Measurements from ENCODE around the gene USH1G.

Gene USH1G

GRCh38 chr17:74962622-74963394 lies 39.8 kb upstream of the USH1G start:
- H3K27me3 ChIP-seq (ENCODE audit: control insufficient read depth in 1 of 2, insufficient read depth in 2 of 2, low read length in 2 of 2): no peaks in the 10 kb centered on the region
- no peak overlapping the region for H3K4me3 ChIP-seq (ENCODE audit: low read length in 2 of 2)
- peaks cover 5% of the 10 kb centered on the region for H3K4me1 ChIP-seq (ENCODE audit: control insufficient read depth, insufficient read depth, low read length)
- H3K36me3 ChIP-seq (ENCODE audit: control insufficient read depth in 2 of 2, insufficient read depth in 2 of 2, low read length in 2 of 2): peaks cover 0 to 2% of the 10 kb centered on the region in 2 donors
- H3K9me3 ChIP-seq (ENCODE audit: control insufficient read depth in 2 of 2, low read length in 2 of 2): no peaks in the 10 kb centered on the region
- no peak overlapping the region for H3K27ac ChIP-seq (ENCODE audit: low read length)
- H3K9ac ChIP-seq (ENCODE audit: low read length in 2 of 2): no peak overlapping the region

GRCh38 chr17:74961657-74962350 lies 38.7 kb upstream of the USH1G start:
- Histone ChIP-seq H3K36me3 (ENCODE audit: control insufficient read depth in 2 of 2, insufficient read depth in 2 of 2, low read length in 2 of 2) (peaks cover 0 to 2% of the 10 kb centered on the region in 2 donors), H3K9ac (ENCODE audit: low read length in 2 of 2) (no peak overlapping the region), H3K27me3 (ENCODE audit: control insufficient read depth in 1 of 2, insufficient read depth in 2 of 2, low read length in 2 of 2) (no peaks in the 10 kb centered on the region), H3K4me1 (ENCODE audit: control insufficient read depth, insufficient read depth, low read length) (peaks cover 5% of the 10 kb centered on the region), H3K27ac (ENCODE audit: low read length) (no peak overlapping the region), H3K9me3 (ENCODE audit: control insufficient read depth in 2 of 2, low read length in 2 of 2) (no peaks in the 10 kb centered on the region), H3K4me3 (ENCODE audit: low read length in 2 of 2) (peak overlapping the region in 1 of 2 donors; percentile 40)

GRCh38 chr17:74960570-74961342 lies 37.7 kb upstream of the USH1G start:
- Histone ChIP-seq H3K27ac (ENCODE audit: low read length) (no peak overlapping the region), H3K9ac (ENCODE audit: low read length in 2 of 2) (no peak overlapping the region), H3K36me3 (ENCODE audit: control insufficient read depth in 2 of 2, insufficient read depth in 2 of 2, low read length in 2 of 2) (peaks cover 0 to 3% of the 10 kb centered on the region in 2 donors), H3K9me3 (ENCODE audit: control insufficient read depth in 2 of 2, low read length in 2 of 2) (no peaks in the 10 kb centered on the region), H3K4me3 (ENCODE audit: low read length in 2 of 2) (no peak overlapping the region), H3K27me3 (ENCODE audit: control insufficient read depth in 1 of 2, insufficient read depth in 2 of 2, low read length in 2 of 2) (no peaks in the 10 kb centered on the region), H3K4me1 (ENCODE audit: control insufficient read depth, insufficient read depth, low read length) (peaks cover 5% of the 10 kb centered on the region)

GRCh38 chr17:74959826-74960515 lies 36.9 kb upstream of the USH1G start:
- H3K4me3 ChIP-seq (ENCODE audit: low read length in 2 of 2): no peak overlapping the region
- peaks cover 0 to 6% of the 10 kb centered on the region in 2 donors for H3K36me3 ChIP-seq (ENCODE audit: control insufficient read depth in 2 of 2, insufficient read depth in 2 of 2, low read length in 2 of 2)
- no peaks in the 10 kb centered on the region for H3K9me3 ChIP-seq (ENCODE audit: control insufficient read depth in 2 of 2, low read length in 2 of 2)
- no peak overlapping the region for H3K9ac ChIP-seq (ENCODE audit: low read length in 2 of 2)
- no peak overlapping the region for H3K27ac ChIP-seq (ENCODE audit: low read length)
- H3K4me1 ChIP-seq (ENCODE audit: control insufficient read depth, insufficient read depth, low read length): peaks cover 5% of the 10 kb centered on the region
- no peaks in the 10 kb centered on the region for H3K27me3 ChIP-seq (ENCODE audit: control insufficient read depth in 1 of 2, insufficient read depth in 2 of 2, low read length in 2 of 2)

- no peak overlapping the region for H3K4me3 ChIP-seq (ENCODE audit: low read length in 2 of 2)
- peaks cover 0 to 6% of the 10 kb centered on the region in 2 donors for H3K36me3 ChIP-seq (ENCODE audit: control insufficient read depth in 2 of 2, insufficient read depth in 2 of 2, low read length in 2 of 2)
- H3K9ac ChIP-seq (ENCODE audit: low read length in 2 of 2): no peak overlapping the region
- H3K27me3 ChIP-seq (ENCODE audit: control insufficient read depth in 1 of 2, insufficient read depth in 2 of 2, low read length in 2 of 2): no peaks in the 10 kb centered on the region
- no peak overlapping the region for H3K27ac ChIP-seq (ENCODE audit: low read length)
- no peaks in the 10 kb centered on the region for H3K9me3 ChIP-seq (ENCODE audit: control insufficient read depth in 2 of 2, low read length in 2 of 2)
- peaks cover 5% of the 10 kb centered on the region for H3K4me1 ChIP-seq (ENCODE audit: control insufficient read depth, insufficient read depth, low read length)
Observed at GRCh38 chr17:74957935-74958740, 35.1 kb upstream of the USH1G start.

- no peaks in the 10 kb centered on the region for H3K9me3 ChIP-seq (ENCODE audit: control insufficient read depth in 2 of 2, low read length in 2 of 2)
Observed at GRCh38 chr17:74956093-74956492, 33.0 kb upstream of the USH1G start.

GRCh38 chr17:74954665-74955421 lies 31.8 kb upstream of the USH1G start:
- Histone ChIP-seq H3K27me3 (ENCODE audit: control insufficient read depth in 1 of 2, insufficient read depth in 2 of 2, low read length in 2 of 2) (peaks cover 0 to 2% of the 10 kb centered on the region in 2 donors), H3K36me3 (ENCODE audit: control insufficient read depth in 2 of 2, insufficient read depth in 2 of 2, low read length in 2 of 2) (peaks cover 0 to 6% of the 10 kb centered on the region in 2 donors), H3K4me1 (ENCODE audit: control insufficient read depth, insufficient read depth, low read length) (no peaks in the 10 kb centered on the region), H3K4me3 (ENCODE audit: low read length in 2 of 2) (no peak overlapping the region), H3K9ac (ENCODE audit: low read length in 2 of 2) (no peak overlapping the region), H3K27ac (ENCODE audit: low read length) (no peak overlapping the region), H3K9me3 (ENCODE audit: control insufficient read depth in 2 of 2, low read length in 2 of 2) (no peaks in the 10 kb centered on the region)

More at GRCh38 chr17:74956093-74956492, 33.0 kb upstream of the USH1G start:
- no peaks in the 10 kb centered on the region for H3K4me1 ChIP-seq (ENCODE audit: control insufficient read depth, insufficient read depth, low read length)
- no peaks in the 10 kb centered on the region for H3K27me3 ChIP-seq (ENCODE audit: control insufficient read depth in 1 of 2, insufficient read depth in 2 of 2, low read length in 2 of 2)
- no peak overlapping the region for H3K4me3 ChIP-seq (ENCODE audit: low read length in 2 of 2)
- no peak overlapping the region for H3K27ac ChIP-seq (ENCODE audit: low read length)
- H3K36me3 ChIP-seq (ENCODE audit: control insufficient read depth in 2 of 2, insufficient read depth in 2 of 2, low read length in 2 of 2): peaks cover 0 to 6% of the 10 kb centered on the region in 2 donors
- no peak overlapping the region for H3K9ac ChIP-seq (ENCODE audit: low read length in 2 of 2)

GRCh38 chr17:74954115-74954514 lies 31.1 kb upstream of the USH1G start:
- H3K9ac ChIP-seq (ENCODE audit: low read length in 2 of 2): no peak overlapping the region
- H3K27ac ChIP-seq (ENCODE audit: low read length): no peak overlapping the region
- peaks cover 2 to 4% of the 10 kb centered on the region in 2 donors for H3K27me3 ChIP-seq (ENCODE audit: control insufficient read depth in 1 of 2, insufficient read depth in 2 of 2, low read length in 2 of 2)
- no peaks in the 10 kb centered on the region for H3K4me1 ChIP-seq (ENCODE audit: control insufficient read depth, insufficient read depth, low read length)
- H3K36me3 ChIP-seq (ENCODE audit: control insufficient read depth in 2 of 2, insufficient read depth in 2 of 2, low read length in 2 of 2): peaks cover 0 to 5% of the 10 kb centered on the region in 2 donors
- no peaks in the 10 kb centered on the region for H3K9me3 ChIP-seq (ENCODE audit: control insufficient read depth in 2 of 2, low read length in 2 of 2)
- no peak overlapping the region for H3K4me3 ChIP-seq (ENCODE audit: low read length in 2 of 2)

GRCh38 chr17:74953134-74953687 lies 30.2 kb upstream of the USH1G start:
- Histone ChIP-seq H3K4me1 (ENCODE audit: control insufficient read depth, insufficient read depth, low read length) (no peaks in the 10 kb centered on the region), H3K27me3 (ENCODE audit: control insufficient read depth in 1 of 2, insufficient read depth in 2 of 2, low read length in 2 of 2) (peaks cover 2 to 4% of the 10 kb centered on the region in 2 donors), H3K27ac (ENCODE audit: low read length) (no peak overlapping the region), H3K9ac (ENCODE audit: low read length in 2 of 2) (no peak overlapping the region), H3K36me3 (ENCODE audit: control insufficient read depth in 2 of 2, insufficient read depth in 2 of 2, low read length in 2 of 2) (peaks cover 0 to 5% of the 10 kb centered on the region in 2 donors), H3K9me3 (ENCODE audit: control insufficient read depth in 2 of 2, low read length in 2 of 2) (no peaks in the 10 kb centered on the region), H3K4me3 (ENCODE audit: low read length in 2 of 2) (no peak overlapping the region)

Measured in stomach smooth muscle (tissue), 2 donors.